Endothelial cell of umbilical vein (primary cell): ENCODE measurements around the gene SUPT3H. TPM values are rescaled to one million over a fixed set of nuclear protein-coding genes. Genes with fewer than 3 reads are reported as not detected.
"Not testable (repeated sequence)": the region's sequence is repeated elsewhere in the genome, so short reads cannot be mapped to it uniquely, and the experiment has no call there.

Experiments used
- BruUV-seq: library from RNA; stranded (reverse); fragments of 400-500 nt; replicated peaks from 2 replicates; lab custom pipeline; 2021; lab: Mats Ljungman, UMichigan
- CTCF ChIA-PET: fragments of 300-600, 350-600 bp; sonication (Branson Sonifier 250); formaldehyde crosslinking; loops from one replicate; lab custom pipeline; 2021; ENCODE audit warnings: antibody characterized with exemption, inconsistent platforms; lab: Charles Lee
- POLR2A ChIA-PET: fragments of 300-600, 350-600 bp; sonication (Branson Sonifier 250); formaldehyde crosslinking; loops from one replicate; lab custom pipeline; 2021; ENCODE audit warnings: antibody characterized with exemption, inconsistent platforms; lab: Charles Lee
- DNase-seq: peaks from one replicate; pipeline ENCODE4 v3.0.0-alpha.2; 2011; ENCODE audit warnings: low read depth, low spot score
- FAIRE-seq: peaks from 2 replicates; lab custom pipeline; 2011; peaks lifted over from hg19 to GRCh38; lab: Jason Lieb, UNC
- H2AFZ ChIP-seq: 2 replicates; pipeline ENCODE4 v1.6.0; 2012; ENCODE audit warnings: low read depth, low read length, control low read depth, inconsistent platforms
- H3K27ac ChIP-seq: 2 replicates; pipeline ENCODE4 v1.5.1; 2011; ENCODE audit warnings: low read depth, mild to moderate bottlenecking, control low read depth, low read length, moderate library complexity; ENCODE audit not compliant: insufficient read depth
- H3K27me3 ChIP-seq, 2 experiments: 2 replicates each; pipeline versions ENCODE4 v1.6.0 to v1.6.1; 2011; ENCODE audit warnings: low read length in 2 of 2, mixed read lengths in 1 of 2; ENCODE audit not compliant: control insufficient read depth in 2 of 2, insufficient read depth in 2 of 2
- H3K36me3 ChIP-seq, 2 experiments: 2 replicates in 1 of 2; 3 replicates in 1 of 2; pipeline ENCODE4 v1.5.1; 2011; ENCODE audit warnings: low read length in 2 of 2, mild to moderate bottlenecking in 1 of 2, moderate library complexity in 1 of 2; ENCODE audit not compliant: control insufficient read depth in 2 of 2, insufficient read depth in 2 of 2; ENCODE audit errors: extremely low read depth in 1 of 2
- H3K4me1 ChIP-seq: 3 replicates; pipeline ENCODE4 v1.5.1; 2011; ENCODE audit warnings: mild to moderate bottlenecking, low read length; ENCODE audit not compliant: control insufficient read depth, insufficient read depth; ENCODE audit errors: extremely low read depth
- H3K4me2 ChIP-seq: 2 replicates; pipeline ENCODE4 v1.6.1; 2011; ENCODE audit warnings: low read length, control low read depth, mixed read lengths; ENCODE audit not compliant: insufficient read depth
- H3K4me3 ChIP-seq, 3 experiments: fragments of 200-600 bp in 1 of 3; sonication (generic), shearing (Covaris generic) in 1 of 3; replicated peaks in 1 of 3; 2 replicates each; pipeline ENCODE4 v1.5.1; 2011 to 2016; ENCODE audit warnings: control low read depth in 3 of 3, low read length in 3 of 3, mild to moderate bottlenecking in 2 of 3, inconsistent platforms in 1 of 3, low read depth in 1 of 3, moderate library complexity in 1 of 3; ENCODE audit not compliant: insufficient read depth in 1 of 3
- H3K79me2 ChIP-seq: 2 replicates; pipeline ENCODE4 v1.6.0; 2012; ENCODE audit warnings: low read length, inconsistent platforms; ENCODE audit not compliant: control insufficient read depth, insufficient read depth
- H3K9ac ChIP-seq: replicated peaks from 2 replicates; pipeline ENCODE3; 2011; ENCODE audit warnings: low read length, control low read depth; ENCODE audit not compliant: insufficient read depth; ENCODE audit errors: extremely low read depth
- H3K9me1 ChIP-seq: replicated peaks from 3 replicates; pipeline ENCODE4 v1.6.0; 2011; ENCODE audit warnings: mild to moderate bottlenecking, low read length; ENCODE audit not compliant: control insufficient read depth, insufficient read depth; ENCODE audit errors: extremely low read depth
- H3K9me3 ChIP-seq: replicated peaks from 2 replicates; pipeline ENCODE4 v1.5.1; 2012; ENCODE audit warnings: low read length, inconsistent platforms; ENCODE audit not compliant: control insufficient read depth, insufficient read depth
- H4K20me1 ChIP-seq: replicated peaks from 2 replicates; pipeline ENCODE3; 2011; ENCODE audit warnings: mild to moderate bottlenecking, low read length; ENCODE audit not compliant: control insufficient read depth, insufficient read depth; ENCODE audit errors: extremely low read depth
- EZH2 ChIP-seq: IDR thresholded peaks from 2 replicates; pipeline ENCODE4 v1.6.1; 2012; ENCODE audit warnings: borderline replicate concordance, low read depth, mild to moderate bottlenecking, moderate library complexity, low read length, inconsistent platforms; ENCODE audit not compliant: severe bottlenecking
- FOS ChIP-seq: IDR thresholded peaks from 2 replicates; pipeline ENCODE4 v1.6.1; 2011; ENCODE audit warnings: mild to moderate bottlenecking, low read length, moderate library complexity, borderline replicate concordance; ENCODE audit not compliant: insufficient read depth
- GATA2 ChIP-seq: IDR thresholded peaks from 2 replicates; pipeline ENCODE4 v1.7.0; 2011; ENCODE audit warnings: low read depth, mild to moderate bottlenecking, moderate library complexity, mixed read lengths, low read length; ENCODE audit not compliant: insufficient read length, insufficient read depth
- MYC ChIP-seq: IDR thresholded peaks from one replicate; pipeline ENCODE4 v1.6.1; 2011; ENCODE audit warnings: mild to moderate bottlenecking, low read depth, low read length
- POLR2A ChIP-seq: IDR thresholded peaks from 2 replicates; pipeline ENCODE4 v1.6.1; 2012; ENCODE audit warnings: low read depth, mild to moderate bottlenecking, control low read depth, low read length
- dilution Hi-C: fragments of 300-500 bp; cut with MboI; formaldehyde crosslinking; loops from one replicate; pipeline ENCODE4 v1.15.0; 2019; ENCODE audit warnings: low sequenced_read_pairs; ENCODE audit not compliant: extremely low pct_ligation_motif_present
- intact Hi-C: fragments of 100-400 bp; cut with micrococcal nuclease; formaldehyde crosslinking; loops from one replicate; pipeline ENCODE4 v1.10.0; 2022
- polyA plus RNA-seq, 4 experiments: library from polyadenylated mRNA; depleted of rRNA in 3 of 4; stranded (reverse) in 3 of 4; unstranded in 1 of 4; fragments of >200 nt; gene quantifications; 2 replicates each; pipeline versions ENCODE4 v1.2.1 to v1.2.3, GENCODE V29; 2011 to 2012; ENCODE audit warnings: missing spikeins in 1 of 4
- total RNA-seq: library from RNA; stranded (reverse); gene quantifications from 2 replicates; pipeline ENCODE4 v1.2.3, GENCODE V29; 2021
- TF ChIP-seq, protein P1 (sequence below): IDR thresholded peaks from 2 replicates; pipeline ENCODE4 v1.6.1; 2011; ENCODE audit not compliant: insufficient read depth, insufficient read length

SUPT3H gene
- total and polyA plus RNA-seq, 2 donors (not counting 3 experiments of a cell fraction or from before 2014, with no cell fraction given): 8.3 to 9.8 TPM

DNA sequence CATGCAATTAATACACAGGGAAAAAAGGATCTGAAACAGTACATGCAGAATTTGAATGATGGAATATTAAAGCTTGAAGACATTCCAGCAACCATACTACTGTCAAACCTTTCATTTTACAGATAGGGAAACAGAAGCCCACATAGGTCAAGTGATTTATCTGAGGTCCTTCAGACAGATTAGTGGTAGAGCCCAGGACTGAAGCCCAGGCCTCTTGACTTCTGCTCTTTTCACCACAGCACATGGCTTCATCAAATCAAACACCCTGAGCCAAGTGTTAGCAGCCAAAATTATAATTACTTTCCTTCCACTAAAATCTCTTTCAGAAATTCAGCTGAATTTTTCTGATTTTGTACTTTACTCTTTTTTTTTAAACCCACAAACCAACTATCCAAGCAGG lies 485.2 kb downstream of the SUPT3H start:
- H3K9me3 ChIP-seq: no peaks in the 10 kb centered on the region
- intact Hi-C loops: no loop called here
- CTCF ChIA-PET: interaction anchor here (1.1 kb wide), 1 partner anchor 417 kb away, joined by 3 read pairs; no protein-coding TSS in a partner anchor
- TF ChIP-seq GATA2: no peak
- no peak for TF ChIP-seq POLR2A
- no peak for TF ChIP-seq EZH2
- TF ChIP-seq FOS: no peak
- no peak for TF ChIP-seq MYC
- TF ChIP-seq, protein P1, sequence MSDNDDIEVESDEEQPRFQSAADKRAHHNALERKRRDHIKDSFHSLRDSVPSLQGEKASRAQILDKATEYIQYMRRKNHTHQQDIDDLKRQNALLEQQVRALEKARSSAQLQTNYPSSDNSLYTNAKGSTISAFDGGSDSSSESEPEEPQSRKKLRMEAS: no peak
- no peaks in the 10 kb centered on the region for H3K79me2 ChIP-seq
- no peak overlapping the region for H2AFZ ChIP-seq
- H3K4me2 ChIP-seq: no peak overlapping the region
- dilution Hi-C loops: no loop called here
- no peaks in the 10 kb centered on the region for H3K9me1 ChIP-seq
- DNase-seq (no peak), FAIRE-seq (no peak)
- H4K20me1 ChIP-seq: no peaks in the 10 kb centered on the region
- H3K27ac ChIP-seq: no peak overlapping the region
- no peak overlapping the region for H3K4me3 ChIP-seq
- no peak overlapping the region for H3K9ac ChIP-seq
- no peaks in the 10 kb centered on the region for H3K36me3 ChIP-seq
- H3K4me1 ChIP-seq: no peaks in the 10 kb centered on the region
- no peaks in the 10 kb centered on the region for H3K27me3 ChIP-seq
- no TSS peak for BruUV-seq
- POLR2A ChIA-PET: no interaction called here

DNA sequence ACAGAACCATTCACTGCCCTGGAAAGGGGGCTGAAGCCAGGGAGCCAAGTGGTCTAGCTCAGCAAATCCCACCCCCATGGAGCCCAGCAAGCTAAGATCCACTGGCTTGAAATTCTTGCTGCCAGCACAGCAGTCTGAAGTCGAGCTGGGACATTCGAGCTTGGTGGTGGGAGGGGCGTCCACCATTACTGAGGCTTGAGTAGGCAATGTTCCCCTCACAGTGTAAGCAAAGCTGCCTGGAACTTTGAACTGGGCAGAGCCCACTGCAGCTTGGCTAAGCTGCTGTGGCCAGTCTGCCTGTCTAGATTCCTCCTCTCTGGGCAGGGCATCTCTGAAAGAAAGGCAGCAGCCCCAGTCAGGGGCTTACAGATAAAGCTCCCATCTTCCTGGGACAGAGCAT lies 498.7 kb downstream of the SUPT3H start:
- H3K27me3 ChIP-seq, DNase-seq, H3K27ac ChIP-seq, H3K9me3 ChIP-seq, CTCF ChIA-PET, H2AFZ ChIP-seq, H3K4me3 ChIP-seq, H3K4me2 ChIP-seq, H4K20me1 ChIP-seq, H3K79me2 ChIP-seq, H3K36me3 ChIP-seq, POLR2A ChIA-PET, BruUV-seq, H3K4me1 ChIP-seq, FAIRE-seq, intact Hi-C loops, dilution Hi-C loops, H3K9ac ChIP-seq, H3K9me1 ChIP-seq: not testable (repeated sequence)

DNA sequence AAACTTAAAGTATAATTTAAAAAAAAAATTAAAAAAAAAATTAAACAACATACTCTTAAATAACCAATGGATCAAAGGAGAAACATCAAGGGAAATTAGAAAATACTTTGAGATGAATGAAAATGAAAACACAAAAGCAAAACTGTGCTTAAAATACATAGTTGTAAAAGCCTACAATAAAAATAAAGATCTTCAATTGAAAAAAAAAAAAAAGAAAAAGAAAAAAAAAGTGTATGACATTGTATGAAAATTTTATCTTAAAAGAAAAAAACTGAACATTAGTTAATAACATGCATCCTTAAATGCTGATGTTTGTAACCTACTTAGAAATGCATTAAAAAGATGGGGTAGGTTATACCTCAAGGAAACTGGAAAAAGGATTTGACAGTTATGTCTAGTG lies 501.1 kb downstream of the SUPT3H start:
- BruUV-seq, H4K20me1 ChIP-seq, POLR2A ChIA-PET, dilution Hi-C loops, H3K9me1 ChIP-seq, H3K4me1 ChIP-seq, FAIRE-seq, H3K9me3 ChIP-seq, H3K27ac ChIP-seq, intact Hi-C loops, CTCF ChIA-PET, H3K4me3 ChIP-seq, H3K36me3 ChIP-seq, H3K79me2 ChIP-seq, DNase-seq, H2AFZ ChIP-seq, H3K27me3 ChIP-seq, H3K4me2 ChIP-seq, H3K9ac ChIP-seq: not testable (repeated sequence)
